ENCODE measurements around the gene SORCS3. TPM values are rescaled to one million over a fixed set of nuclear protein-coding genes. Genes with fewer than 3 reads are reported as not detected.

SORCS3 gene
- total and polyA plus RNA-seq, 9 of the 15 experiments (the other 6 are each of a cell fraction or from before 2014, with no cell fraction given): not detected

DNA sequence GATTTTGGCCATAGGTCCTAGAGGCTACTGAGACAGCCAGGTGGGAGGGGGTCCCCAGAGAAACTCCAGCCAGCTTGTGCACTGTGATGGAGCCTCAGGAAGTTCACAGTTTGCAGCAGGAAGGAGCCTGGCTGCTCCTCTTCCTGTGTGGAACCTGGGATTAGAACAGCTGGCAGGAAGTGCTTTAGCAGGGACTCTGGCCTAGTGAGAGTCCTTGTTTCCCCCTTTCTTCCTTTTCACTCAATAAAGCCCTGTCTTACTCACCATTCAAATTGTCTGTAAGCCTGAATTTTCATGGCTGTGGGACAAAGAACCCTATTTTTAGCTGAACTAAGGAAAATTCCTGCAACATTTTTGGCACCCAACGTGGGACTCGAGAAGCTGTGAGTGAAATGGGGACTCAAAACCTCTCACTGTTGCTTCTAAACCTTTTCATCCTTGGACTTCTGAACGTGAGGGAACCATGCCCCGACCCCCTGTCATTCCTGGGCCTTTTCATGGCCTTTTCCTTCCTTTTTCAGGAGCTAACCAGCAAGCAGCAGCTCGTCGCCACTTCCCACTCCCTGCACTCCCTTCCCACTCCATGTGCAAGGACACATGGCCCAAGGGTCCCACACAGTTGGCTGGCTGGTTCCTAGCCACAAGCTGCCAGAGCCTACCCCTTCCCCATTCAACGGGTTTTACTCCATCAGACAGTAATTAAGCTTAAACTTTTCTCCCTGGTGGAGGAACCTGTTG lies 32.8 kb upstream of the SORCS3 start:
- Histone ChIP-seq H3K9me1 (ENCODE audit: control insufficient read depth, insufficient read depth, low read length) (no peaks in the 10 kb centered on the region), H4K20me1 (replicated peaks; ENCODE audit: control insufficient read depth, insufficient read depth, low read length) (no peaks in the 10 kb centered on the region), H3K79me2 (ENCODE audit: control insufficient read depth, insufficient read depth, low read length) (no peaks in the 10 kb centered on the region), H3K9me3 (replicated peaks; ENCODE audit: control insufficient read depth, insufficient read depth, low read depth, low read length) (no peaks in the 10 kb centered on the region), H3K27me3 (ENCODE audit: control insufficient read depth in 2 of 2, insufficient read depth in 2 of 2, low read length in 2 of 2) (no peaks in the 10 kb centered on the region), H3K9ac (ENCODE audit: insufficient read depth in 1 of 2, low read depth in 2 of 2, low read length in 2 of 2) (no peak overlapping the region), H3K36me3 (ENCODE audit: control insufficient read depth, insufficient read depth, low read length) (no peaks in the 10 kb centered on the region), H3K4me3 (no peak overlapping the region), H2AFZ (ENCODE audit: low read depth, low read length) (no peak overlapping the region), H3K27ac (ENCODE audit: extremely low read depth, low read depth, low read length) (no peak overlapping the region), H3K4me1 (replicated peaks in 1 of 2; ENCODE audit: control insufficient read depth in 2 of 2, insufficient read depth in 2 of 2, low read length in 2 of 2) (no peaks in the 10 kb centered on the region), H3K4me2 (ENCODE audit: insufficient read depth, low read length) (no peak overlapping the region)
- FAIRE-seq (no peak), DNase-seq (ENCODE audit: extremely low read depth in 1 of 4, low spot score in 3 of 4) (no peak), ATAC-seq (no peak)
- TF ChIP-seq, protein P1, sequence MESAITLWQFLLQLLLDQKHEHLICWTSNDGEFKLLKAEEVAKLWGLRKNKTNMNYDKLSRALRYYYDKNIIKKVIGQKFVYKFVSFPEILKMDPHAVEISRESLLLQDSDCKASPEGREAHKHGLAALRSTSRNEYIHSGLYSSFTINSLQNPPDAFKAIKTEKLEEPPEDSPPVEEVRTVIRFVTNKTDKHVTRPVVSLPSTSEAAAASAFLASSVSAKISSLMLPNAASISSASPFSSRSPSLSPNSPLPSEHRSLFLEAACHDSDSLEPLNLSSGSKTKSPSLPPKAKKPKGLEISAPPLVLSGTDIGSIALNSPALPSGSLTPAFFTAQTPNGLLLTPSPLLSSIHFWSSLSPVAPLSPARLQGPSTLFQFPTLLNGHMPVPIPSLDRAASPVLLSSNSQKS (CRISPR knock-in tag; IDR thresholded peaks at IDR 0.05): no peak
- TF ChIP-seq PHB2 (IDR thresholded peaks at IDR 0.05; ENCODE audit: low read depth) (no peak), NRF1 (conservative IDR thresholded peaks at IDR 0.05 in 1 of 2, IDR thresholded peaks at IDR 0.05 in 1 of 2) (no peak), ZNF668 (CRISPR knock-in tag; IDR thresholded peaks at IDR 0.05) (no peak), FOSL1 (tag; conservative IDR thresholded peaks at IDR 0.05) (no peak), MCM5 (IDR thresholded peaks at IDR 0.05; ENCODE audit: low read depth) (no peak), NCOA6 (IDR thresholded peaks at IDR 0.05) (no peak), MTA1 (IDR thresholded peaks at IDR 0.05; ENCODE audit: borderline replicate concordance) (no peak), NELFE (IDR thresholded peaks at IDR 0.05; ENCODE audit: insufficient read depth, insufficient read length) (no peak), TFE3 (CRISPR knock-in tag; IDR thresholded peaks at IDR 0.05) (no peak), NFATC3 (IDR thresholded peaks at IDR 0.05) (no peak), ZNF75A (CRISPR knock-in tag; IDR thresholded peaks at IDR 0.05) (no peak), EGR1 (conservative IDR thresholded peaks at IDR 0.05) (no peak), PHF21A (IDR thresholded peaks at IDR 0.05; ENCODE audit: borderline replicate concordance, low read depth) (no peak)
- CTCF ChIA-PET (ENCODE audit: low intra/inter-chr PET ratio): no interaction called here
- WGBS (ENCODE audit: insufficient coverage, low coverage, missing lambda C conversion rate): 0% methylated on average over 6 of the region's 7 CpGs
- no TSS peak for BruUV-seq (replicated peaks)
- in situ Hi-C loops (cut with MboI) (no loop called here), intact Hi-C loops (cut with micrococcal nuclease) (no loop called here)
- POLR2A ChIA-PET: no interaction called here

Measured in K562 (cell line).